NT2/D1 (cell line): ENCODE measurements around the gene HEPACAM.

Experiments used
- DNase-seq: peaks from one replicate; pipeline ENCODE4 v3.0.0-alpha.2; 2011; ENCODE audit warnings: low read depth, low spot score
- H3K27me3 ChIP-seq: 2 replicates; pipeline ENCODE4 v1.6.0; 2011; ENCODE audit warnings: mild to moderate bottlenecking; ENCODE audit not compliant: insufficient read length, insufficient read depth
- H3K36me3 ChIP-seq: 2 replicates; pipeline ENCODE4 v1.6.1; 2011; ENCODE audit warnings: mild to moderate bottlenecking, low read length, mixed read lengths; ENCODE audit not compliant: insufficient read depth, insufficient read length
- H3K4me1 ChIP-seq: 2 replicates; pipeline ENCODE4 v1.5.1; 2011; ENCODE audit not compliant: insufficient read depth, insufficient read length
- H3K4me3 ChIP-seq: 2 replicates; pipeline ENCODE4 v1.5.1; 2011; ENCODE audit warnings: low read depth; ENCODE audit not compliant: insufficient read length
- H3K9ac ChIP-seq: 2 replicates; pipeline ENCODE4 v1.6.0; 2011; ENCODE audit warnings: low read depth; ENCODE audit not compliant: insufficient read length
- H3K9me3 ChIP-seq: 2 replicates; pipeline ENCODE4 v1.5.1; 2011; ENCODE audit warnings: mild to moderate bottlenecking, low read length; ENCODE audit not compliant: insufficient read depth
- SUZ12 ChIP-seq: IDR thresholded peaks from 2 replicates; pipeline ENCODE4 v1.6.1; 2011; ENCODE audit not compliant: insufficient read length, insufficient read depth; ENCODE audit errors: extremely low read depth
- YY1 ChIP-seq: IDR thresholded peaks from 2 replicates; pipeline ENCODE4 v1.6.1; 2011; ENCODE audit not compliant: insufficient read length, insufficient read depth
- ZNF274 ChIP-seq: IDR thresholded peaks from 2 replicates; pipeline ENCODE4 v1.6.1; 2011; ENCODE audit warnings: mild to moderate bottlenecking, low read depth, low read length

Gene HEPACAM

GRCh38 chr11:124882339-124883071 lies 53.3 kb downstream of the HEPACAM start:
- Histone ChIP-seq H3K36me3 (no peaks in the 10 kb centered on the region), H3K4me3 (no peak overlapping the region), H3K9ac (no peak overlapping the region), H3K4me1 (no peaks in the 10 kb centered on the region), H3K27me3 (no peaks in the 10 kb centered on the region), H3K9me3 (no peaks in the 10 kb centered on the region)
- DNase-seq, result no peak
- TF ChIP-seq ZNF274 (no peak), SUZ12 (no peak), YY1 (no peak)

- Histone ChIP-seq H3K9me3 (no peaks in the 10 kb centered on the region), H3K9ac (no peak overlapping the region), H3K36me3 (no peaks in the 10 kb centered on the region), H3K4me1 (no peaks in the 10 kb centered on the region), H3K27me3 (no peaks in the 10 kb centered on the region), H3K4me3 (no peak overlapping the region)
- no peak for DNase-seq
- no peak for TF ChIP-seq YY1
Measured at GRCh38 chr11:124880958-124881357, 54.9 kb downstream of the HEPACAM start.

DNA sequence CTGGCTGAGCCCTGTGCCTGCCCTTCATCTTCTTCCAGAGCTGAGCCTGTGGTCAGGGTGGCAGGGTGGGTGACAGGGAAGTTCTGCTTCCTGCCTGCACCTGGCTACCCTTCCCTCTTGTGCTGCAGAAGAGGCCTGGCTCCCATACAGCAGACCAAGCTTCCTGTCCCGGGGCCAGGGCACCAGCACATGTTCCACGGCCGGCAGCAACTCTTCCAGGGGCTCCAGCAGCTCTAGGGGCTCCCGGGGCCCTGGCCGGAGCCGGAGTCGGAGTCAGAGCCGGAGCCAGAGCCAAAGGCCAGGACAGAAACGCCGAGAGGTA lies 55.6 kb downstream of the HEPACAM start:
- TF ChIP-seq SUZ12 (no peak), YY1 (no peak)
- H3K4me3 ChIP-seq, result no peak overlapping the region
- no peaks in the 10 kb centered on the region for H3K4me1 ChIP-seq
- DNase-seq, result no peak
- H3K36me3 ChIP-seq, result no peaks in the 10 kb centered on the region
- H3K9me3 ChIP-seq, result no peaks in the 10 kb centered on the region
- peaks cover 4% of the 10 kb centered on the region for H3K27me3 ChIP-seq
- H3K9ac ChIP-seq, result no peak overlapping the region

GRCh38 chr11:124879493-124880289 lies 56.2 kb downstream of the HEPACAM start:
- no peak for TF ChIP-seq YY1
- no peak for TF ChIP-seq SUZ12
- no peak for TF ChIP-seq ZNF274
- no peaks in the 10 kb centered on the region for H3K9me3 ChIP-seq
- H3K4me3 ChIP-seq, result no peak overlapping the region
- H3K9ac ChIP-seq, result no peak overlapping the region
- no peaks in the 10 kb centered on the region for H3K36me3 ChIP-seq
- H3K4me1 ChIP-seq, result peaks cover 3% of the 10 kb centered on the region
- H3K27me3 ChIP-seq, result peaks cover 9% of the 10 kb centered on the region
- no peak for DNase-seq

DNA sequence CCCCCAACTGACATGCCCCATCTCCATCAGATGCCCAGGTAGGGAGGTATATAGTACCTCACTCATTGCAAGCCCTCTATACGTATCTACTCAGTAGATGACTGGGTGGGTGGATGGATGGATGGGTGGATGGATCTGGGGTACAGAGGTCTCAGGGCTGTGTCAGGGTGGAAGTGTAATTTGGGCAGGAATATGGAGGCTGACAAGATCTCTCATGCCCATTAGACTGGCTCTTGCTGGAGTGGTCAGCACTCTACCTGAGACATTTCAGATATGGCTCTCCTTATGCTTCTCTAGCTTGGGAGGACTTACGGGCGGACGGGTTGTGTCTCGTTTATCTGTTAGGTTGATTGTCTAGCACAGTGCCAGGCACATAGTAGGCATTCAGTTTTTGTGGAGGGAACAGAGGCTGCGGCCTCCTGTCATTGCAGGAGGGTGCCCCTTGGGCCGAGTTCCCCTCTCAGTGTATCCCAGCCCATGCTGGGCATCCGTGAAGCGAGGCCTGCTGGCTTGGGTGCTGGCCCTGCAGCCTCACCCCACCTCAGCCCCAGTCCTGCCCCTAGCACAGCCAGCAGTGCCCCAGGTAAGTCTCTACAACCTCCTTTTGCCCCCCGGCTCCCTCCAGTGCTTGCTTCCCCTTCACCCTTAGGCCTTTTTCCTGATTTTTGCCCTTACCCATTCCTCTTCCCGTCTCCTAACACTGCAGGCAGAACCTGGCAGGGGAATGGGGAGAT lies 56.9 kb downstream of the HEPACAM start:
- Histone ChIP-seq H3K9ac (no peak overlapping the region), H3K27me3 (peaks cover 16% of the 10 kb centered on the region), H3K36me3 (no peaks in the 10 kb centered on the region), H3K4me3 (no peak overlapping the region), H3K9me3 (no peaks in the 10 kb centered on the region), H3K4me1 (peaks cover 3% of the 10 kb centered on the region)
- DNase-seq, result no peak
- TF ChIP-seq ZNF274, result no peak
- TF ChIP-seq SUZ12, result no peak
- no peak for TF ChIP-seq YY1

DNA sequence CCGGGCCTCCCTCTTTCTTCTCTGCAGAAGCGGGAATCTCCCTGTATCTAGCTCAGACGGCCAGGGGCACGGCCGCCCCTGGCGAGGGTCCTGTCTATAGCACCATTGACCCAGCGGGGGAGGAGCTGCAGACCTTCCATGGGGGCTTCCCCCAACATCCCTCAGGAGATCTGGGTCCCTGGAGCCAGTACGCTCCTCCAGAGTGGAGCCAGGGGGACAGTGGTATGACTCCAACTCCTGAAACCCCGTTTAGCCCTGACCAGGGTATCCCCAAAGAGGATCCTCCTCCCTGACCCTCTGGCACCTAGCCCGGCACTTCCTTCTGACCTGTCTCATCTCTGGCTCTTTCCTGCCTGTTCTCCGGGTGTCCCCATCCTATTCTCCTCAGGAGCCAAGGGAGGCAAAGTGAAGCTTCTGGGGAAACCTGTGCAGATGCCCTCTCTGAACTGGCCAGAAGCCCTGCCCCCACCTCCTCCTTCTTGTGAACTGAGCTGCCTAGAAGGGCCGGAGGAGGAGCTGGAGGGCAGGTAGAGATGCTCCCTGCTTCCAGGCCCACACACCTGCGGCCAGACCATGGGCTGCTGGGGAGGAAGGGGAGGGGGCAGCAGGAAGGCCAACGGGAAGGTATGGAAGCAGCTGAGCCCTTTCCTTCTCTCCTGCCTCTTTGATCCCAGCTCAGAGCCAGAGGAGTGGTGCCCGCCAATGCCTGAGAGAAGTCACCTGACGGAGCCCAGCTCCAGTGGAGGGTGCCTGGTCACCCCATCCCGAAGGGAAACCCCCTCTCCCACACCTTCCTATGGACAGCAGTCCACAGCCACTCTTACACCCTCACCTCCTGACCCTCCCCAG lies 57.7 kb downstream of the HEPACAM start:
- Histone ChIP-seq H3K36me3 (no peaks in the 10 kb centered on the region), H3K9ac (no peak overlapping the region), H3K27me3 (peaks cover 16% of the 10 kb centered on the region), H3K4me3 (no peak overlapping the region), H3K9me3 (no peaks in the 10 kb centered on the region), H3K4me1 (peaks cover 3% of the 10 kb centered on the region)
- TF ChIP-seq SUZ12 (no peak), YY1 (no peak), ZNF274 (no peak)
- no peak for DNase-seq

DNA sequence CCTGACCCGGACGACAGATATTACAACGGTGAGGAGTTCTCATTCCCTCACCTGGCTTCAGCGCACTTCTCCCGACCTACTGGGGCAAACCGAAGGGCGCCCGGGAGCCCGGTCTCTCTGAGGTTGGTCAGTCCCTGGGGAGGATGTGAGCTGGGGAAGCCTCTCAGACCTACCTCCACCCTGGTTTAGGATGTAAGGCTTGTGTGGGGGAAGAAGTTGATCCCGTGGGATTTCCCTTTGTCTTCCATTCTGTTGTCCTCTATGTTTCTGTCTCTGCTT lies 58.3 kb downstream of the HEPACAM start:
- peaks cover 21% of the 10 kb centered on the region for H3K27me3 ChIP-seq
- no peak overlapping the region for H3K4me3 ChIP-seq
- H3K9me3 ChIP-seq, result no peaks in the 10 kb centered on the region
- no peak for DNase-seq
- H3K36me3 ChIP-seq, result no peaks in the 10 kb centered on the region
- TF ChIP-seq ZNF274 (no peak), YY1 (no peak), SUZ12 (no peak)
- H3K4me1 ChIP-seq, result peaks cover 3% of the 10 kb centered on the region
- H3K9ac ChIP-seq, result no peak overlapping the region
